T-helper 1 cell treated with Interleukin-12 subunit alpha and Interleukin-12 subunit beta and Interleukin-4 antibody, amounts not matched to agents 30 ng/mL and 1 ng/mL, for 36 hours (primary cell): ENCODE data around the gene EXOC3. TPM values are rescaled to one million over a fixed set of nuclear protein-coding genes. Genes with fewer than 3 reads are reported as not detected.
"Not testable (repeated sequence)": the region's sequence is repeated elsewhere in the genome, so short reads cannot be mapped to it uniquely, and the experiment has no call there.

ENCODE experiments used
- intact Hi-C: fragments of 100-400 bp; cut with micrococcal nuclease; formaldehyde crosslinking; loops from one replicate; pipeline ENCODE4 v1.15.1; 2024
- total RNA-seq: library from RNA; stranded (reverse); gene quantifications from 2 replicates; pipeline ENCODE4 v1.2.3, GENCODE V29; 2022

The EXOC3 gene
- 82.9 and 89.9 TPM in 2 replicates for total RNA-seq

- intact Hi-C loops = loop anchor here (1.0 to 2.0 kb wide), 4 partner anchors 16 to 224 kb away; partner anchors contain the start of genes CCDC127, PDCD6 and SDHA
Observed at GRCh38 chr5:442335-443238, at the start of gene EXOC3. Gene EXOC3 (plus strand): TSS chr5:443176. CDS start chr5:446206, 3,030 bp downstream.

GRCh38 chr5:393846-394275 lies 49.1 kb upstream of the EXOC3 start:
- intact Hi-C loops = loop anchor here (2.0 kb wide), 1 partner anchor 17 kb away; no protein-coding TSS in a partner anchor

GRCh38 chr5:394671-395155 lies 48.3 kb upstream of the EXOC3 start:
- intact Hi-C loops = no loop called here

- intact Hi-C loops = no loop called here
Observed at GRCh38 chr5:395156-395920, 47.6 kb upstream of the EXOC3 start.

GRCh38 chr5:395921-396530 lies 47.0 kb upstream of the EXOC3 start:
- intact Hi-C loops = no loop called here

GRCh38 chr5:396531-396961 lies 46.4 kb upstream of the EXOC3 start:
- intact Hi-C loops = no loop called here

GRCh38 chr5:398141-398474 lies 44.9 kb upstream of the EXOC3 start:
- intact Hi-C loops = not testable (repeated sequence)

- intact Hi-C loops = no loop called here
Observed at GRCh38 chr5:398475-399295, 44.3 kb upstream of the EXOC3 start.

GRCh38 chr5:399296-400281 lies 43.4 kb upstream of the EXOC3 start:
- intact Hi-C loops = loop anchor here (5.0 kb wide), 1 partner anchor 37 kb away; no protein-coding TSS in a partner anchor

- intact Hi-C loops = loop anchor here (5.0 kb wide), 1 partner anchor 38 kb away; no protein-coding TSS in a partner anchor
Observed at GRCh38 chr5:400282-401145, 42.5 kb upstream of the EXOC3 start.

GRCh38 chr5:401146-402034 lies 41.6 kb upstream of the EXOC3 start:
- intact Hi-C loops = loop anchor here (5.0 kb wide), 1 partner anchor 39 kb away; no protein-coding TSS in a partner anchor

- intact Hi-C loops = loop anchor here (5.0 kb wide), 1 partner anchor 40 kb away; no protein-coding TSS in a partner anchor
Observed at GRCh38 chr5:402219-402614, 40.8 kb upstream of the EXOC3 start.

- intact Hi-C loops = loop anchor here (5.0 kb wide), 1 partner anchor 40 kb away; no protein-coding TSS in a partner anchor
Observed at GRCh38 chr5:402615-403359, 40.2 kb upstream of the EXOC3 start.

- intact Hi-C loops = loop anchor here (5.0 kb wide), 1 partner anchor 42 kb away; no protein-coding TSS in a partner anchor
Observed at GRCh38 chr5:403995-404394, 39.0 kb upstream of the EXOC3 start.

GRCh38 chr5:404666-405241 lies 38.2 kb upstream of the EXOC3 start:
- intact Hi-C loops = loop anchor here (5.0 kb wide), 1 partner anchor 42 kb away; no protein-coding TSS in a partner anchor

GRCh38 chr5:405421-405820 lies 37.6 kb upstream of the EXOC3 start:
- intact Hi-C loops = no loop called here
